GM13976 (cell line): ENCODE measurements around the gene GRIK5.

Source experiments
- DNase-seq: peaks from one replicate; pipeline ENCODE4 v3.0.0; 2012; ENCODE audit warnings: low spot score
- in situ Hi-C: fragments of 300-500 bp; cut with MboI; formaldehyde crosslinking; loops from one replicate; pipeline ENCODE4 v1.12.0; 2022; ENCODE audit warnings: low sequenced_read_pairs, mixed read lengths, inconsistent platforms; ENCODE audit not compliant: unreplicated experiment
- TF ChIP-seq, protein P1 (sequence below): IDR thresholded peaks from 2 replicates; pipeline ENCODE4 v1.5.1; 2012; ENCODE audit warnings: borderline replicate concordance, mild to moderate bottlenecking; ENCODE audit not compliant: insufficient read depth; ENCODE audit errors: extremely low read depth, missing control alignments, control extremely low read depth

Gene GRIK5

DNA sequence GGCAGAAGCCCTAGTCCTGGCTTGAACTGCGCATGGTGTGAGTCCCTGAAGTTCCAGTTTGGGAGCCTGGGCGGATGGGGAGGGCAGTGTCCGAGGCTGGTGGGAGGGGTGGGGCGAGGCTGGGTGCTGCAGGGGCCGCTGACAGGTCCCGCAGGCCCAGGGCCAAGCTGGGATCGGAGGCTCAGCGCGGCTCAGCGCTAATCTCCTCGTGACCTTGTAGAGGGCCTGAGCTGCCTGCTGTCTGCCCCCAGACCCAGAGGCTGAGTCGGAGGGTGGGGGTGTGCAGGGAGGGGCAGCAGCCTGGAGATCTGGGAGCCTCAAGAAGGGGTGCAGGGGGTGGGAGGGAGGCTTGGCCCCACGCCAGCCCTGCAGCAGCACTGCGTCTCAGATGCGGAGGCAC, 79.0 kb downstream of the GRIK5 start:
- TF ChIP-seq, protein P1, sequence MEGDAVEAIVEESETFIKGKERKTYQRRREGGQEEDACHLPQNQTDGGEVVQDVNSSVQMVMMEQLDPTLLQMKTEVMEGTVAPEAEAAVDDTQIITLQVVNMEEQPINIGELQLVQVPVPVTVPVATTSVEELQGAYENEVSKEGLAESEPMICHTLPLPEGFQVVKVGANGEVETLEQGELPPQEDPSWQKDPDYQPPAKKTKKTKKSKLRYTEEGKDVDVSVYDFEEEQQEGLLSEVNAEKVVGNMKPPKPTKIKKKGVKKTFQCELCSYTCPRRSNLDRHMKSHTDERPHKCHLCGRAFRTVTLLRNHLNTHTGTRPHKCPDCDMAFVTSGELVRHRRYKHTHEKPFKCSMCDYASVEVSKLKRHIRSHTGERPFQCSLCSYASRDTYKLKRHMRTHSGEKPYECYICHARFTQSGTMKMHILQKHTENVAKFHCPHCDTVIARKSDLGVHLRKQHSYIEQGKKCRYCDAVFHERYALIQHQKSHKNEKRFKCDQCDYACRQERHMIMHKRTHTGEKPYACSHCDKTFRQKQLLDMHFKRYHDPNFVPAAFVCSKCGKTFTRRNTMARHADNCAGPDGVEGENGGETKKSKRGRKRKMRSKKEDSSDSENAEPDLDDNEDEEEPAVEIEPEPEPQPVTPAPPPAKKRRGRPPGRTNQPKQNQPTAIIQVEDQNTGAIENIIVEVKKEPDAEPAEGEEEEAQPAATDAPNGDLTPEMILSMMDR: no peak
- in situ Hi-C loops: no loop called here
- no peak for DNase-seq

DNA sequence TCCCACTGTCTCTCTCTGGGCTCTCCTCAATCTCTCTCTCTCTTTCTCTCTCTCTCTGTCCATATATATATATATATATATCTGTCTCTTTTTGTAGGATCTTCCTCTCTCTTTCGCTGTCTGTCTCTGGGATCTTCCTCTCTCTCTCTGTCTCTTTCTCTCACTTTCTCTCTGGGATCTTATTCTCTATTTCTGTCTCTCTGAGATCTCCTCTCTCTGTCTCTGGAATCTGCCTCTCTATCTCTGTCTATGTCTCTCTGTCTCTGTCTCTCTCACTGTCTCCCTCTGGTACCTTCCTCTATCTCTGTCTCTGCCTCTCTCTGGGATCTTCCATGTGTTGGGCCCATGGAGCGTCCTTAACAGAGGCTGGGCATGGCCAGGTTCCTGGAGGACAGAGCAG, 79.4 kb downstream of the GRIK5 start:
- in situ Hi-C loops: no loop called here
- TF ChIP-seq, protein P1: no peak
- no peak for DNase-seq

DNA sequence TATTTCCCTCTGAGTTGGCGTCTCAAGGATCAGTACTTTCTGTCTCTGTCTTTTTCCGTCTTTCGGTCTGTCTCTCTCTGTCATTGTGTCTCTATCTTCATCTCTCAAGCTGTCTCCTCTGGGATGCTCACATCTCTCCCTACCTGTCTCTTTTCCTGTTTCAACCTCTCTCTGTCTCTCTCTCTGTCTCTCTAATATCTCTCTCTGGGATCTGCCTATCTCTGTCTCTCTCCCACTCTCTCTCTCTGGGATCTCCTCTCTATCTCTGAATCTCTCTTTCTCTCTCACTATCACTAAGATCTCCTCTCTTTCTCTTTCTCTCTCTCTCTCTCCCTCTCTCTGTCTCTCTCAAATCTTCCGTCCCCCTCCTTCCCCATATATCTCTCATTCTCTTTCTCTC, 80.0 kb downstream of the GRIK5 start:
- in situ Hi-C loops: no loop called here
- TF ChIP-seq, protein P1: no peak
- DNase-seq: no peak

DNA sequence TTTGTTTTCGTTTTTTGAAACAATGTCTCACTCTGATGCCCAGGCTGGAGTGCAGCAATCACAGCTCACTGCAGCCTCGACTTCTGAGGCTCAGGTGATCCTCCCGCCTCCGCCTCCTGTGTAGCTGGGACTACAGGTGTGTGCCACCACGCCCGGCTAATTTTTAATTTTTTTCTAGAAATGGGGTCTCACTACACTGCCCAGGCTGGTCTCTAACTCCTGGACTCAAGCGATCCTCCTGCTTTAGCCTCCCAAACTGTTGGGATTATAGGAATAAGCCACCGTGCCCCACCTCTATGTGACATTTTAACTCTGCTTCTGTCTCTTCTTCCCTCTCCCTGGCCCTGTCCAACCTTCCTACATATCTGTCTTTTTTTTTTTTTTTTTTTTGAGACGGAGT, 81.1 kb downstream of the GRIK5 start:
- DNase-seq: no peak
- in situ Hi-C loops: no loop called here
- TF ChIP-seq, protein P1: no peak

DNA sequence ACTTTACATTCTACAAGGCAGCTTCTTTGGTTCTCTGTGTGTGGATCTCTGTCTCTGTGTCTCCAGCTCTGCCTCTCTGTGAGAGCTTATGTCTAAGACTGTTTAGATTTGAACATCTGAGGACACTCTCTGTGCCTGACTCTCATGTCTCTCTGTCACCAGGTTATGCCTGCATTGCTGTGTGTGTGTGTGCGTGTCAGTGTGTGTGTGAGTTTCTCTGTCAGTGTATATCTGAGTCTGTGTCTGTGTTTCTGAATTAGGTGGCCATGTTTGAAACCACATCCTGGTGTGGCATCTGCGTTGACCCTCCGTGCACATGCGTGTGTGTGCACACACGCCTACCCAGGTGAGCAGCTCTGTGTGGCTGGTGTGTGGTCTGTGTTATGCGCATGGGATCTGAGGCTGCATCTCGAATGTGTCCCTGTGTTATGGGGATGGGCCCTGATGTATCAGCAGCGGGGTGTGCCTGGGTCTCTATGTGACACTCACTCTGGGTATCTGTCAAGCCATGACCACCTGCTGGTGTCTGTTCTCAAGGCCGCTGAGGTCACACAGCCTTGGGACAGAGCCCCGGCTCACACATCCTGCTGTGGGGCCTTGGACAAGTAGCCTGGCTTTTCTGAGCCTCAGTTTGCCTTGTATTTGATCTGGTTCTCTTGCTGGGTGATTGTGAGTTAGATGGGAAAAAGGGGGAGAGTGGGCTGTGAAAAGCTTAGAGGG, 82.7 kb downstream of the GRIK5 start:
- no peak for DNase-seq
- in situ Hi-C loops: no loop called here
- TF ChIP-seq, protein P1: no peak

DNA sequence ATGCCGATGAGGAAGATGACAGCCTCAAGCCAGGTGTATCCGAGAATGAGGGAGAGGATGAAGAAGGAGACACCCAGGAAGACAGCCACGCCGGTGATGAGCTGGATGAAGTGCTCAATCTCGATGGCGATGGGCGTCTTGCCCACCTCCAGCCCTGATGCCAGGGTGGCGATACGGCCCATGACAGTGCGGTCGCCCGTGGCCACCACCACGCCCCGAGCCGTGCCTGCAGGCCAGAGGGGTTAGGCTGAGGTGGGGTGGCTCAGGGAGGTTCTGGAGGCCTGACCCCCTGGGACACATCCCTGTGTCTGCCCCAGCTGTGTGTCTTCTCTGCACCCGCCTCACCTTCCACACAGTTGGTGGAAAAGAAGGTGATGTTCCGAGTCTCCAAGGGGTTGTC, 85.0 kb downstream of the GRIK5 start:
- TF ChIP-seq, protein P1: no peak
- DNase-seq: no peak
- in situ Hi-C loops: no loop called here

DNA sequence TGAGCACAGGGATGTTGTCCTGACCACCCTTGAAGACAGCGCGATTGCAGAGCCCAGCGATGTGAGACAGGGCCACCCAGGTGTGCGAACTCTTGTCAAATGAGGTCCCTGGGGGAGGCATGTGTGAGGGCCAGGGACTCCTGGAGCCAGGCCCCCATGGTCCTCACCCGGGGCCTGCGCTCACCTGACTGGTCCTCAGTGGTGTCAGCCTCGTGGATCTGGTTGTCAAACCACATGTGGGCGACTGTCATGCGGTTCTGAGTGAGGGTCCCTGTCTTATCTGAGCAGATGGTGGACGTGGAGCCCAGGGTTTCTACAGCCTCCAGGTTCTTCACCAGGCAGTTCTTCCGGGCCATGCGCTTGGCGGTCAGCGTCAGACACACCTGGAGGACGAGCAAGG, 88.3 kb downstream of the GRIK5 start:
- in situ Hi-C loops: no loop called here
- TF ChIP-seq, protein P1: no peak
- DNase-seq: no peak
